VCaP (cell line): ENCODE results near the gene PRR5L.
"Not testable (repeated sequence)": the region's sequence is repeated elsewhere in the genome, so short reads cannot be mapped to it uniquely, and the experiment has no call there.

Experiments used
- H3K27ac ChIP-seq: fragments of 450-650 bp; 2 replicates; pipeline ENCODE4 v1.5.1; 2017
- CTCF ChIP-seq: fragments of 450-650 bp; conservative IDR thresholded peaks from 2 replicates; pipeline ENCODE4 v1.5.1; 2017; ENCODE audit warnings: mild to moderate bottlenecking, moderate library complexity

Gene PRR5L

GRCh38 chr11:36469063-36469462 lies 173.0 kb downstream of the PRR5L start:
- no peak overlapping the region for H3K27ac ChIP-seq
- TF ChIP-seq CTCF: no peak; the same call in 1 of the 2 replicates

- TF ChIP-seq CTCF: no peak
- no peak overlapping the region for H3K27ac ChIP-seq
Measured at GRCh38 chr11:36469881-36470802, 174.1 kb downstream of the PRR5L start.

GRCh38 chr11:36471577-36471976 lies 175.5 kb downstream of the PRR5L start:
- no peak overlapping the region for H3K27ac ChIP-seq
- no peak for TF ChIP-seq CTCF

- TF ChIP-seq CTCF: no peak
- H3K27ac ChIP-seq: no peak overlapping the region
Measured at GRCh38 chr11:36475192-36475591, 179.1 kb downstream of the PRR5L start.

GRCh38 chr11:36478700-36479329 lies 182.7 kb downstream of the PRR5L start:
- TF ChIP-seq CTCF: peak; percentile 78
- H3K27ac ChIP-seq: no peak overlapping the region

GRCh38 chr11:36480833-36481232 lies 184.7 kb downstream of the PRR5L start:
- no peak for TF ChIP-seq CTCF
- H3K27ac ChIP-seq: no peak overlapping the region

GRCh38 chr11:36483042-36483441 lies 187.0 kb downstream of the PRR5L start:
- H3K27ac ChIP-seq: not testable (repeated sequence)
